HEK293 (cell line): Measurements from ENCODE around the gene AGBL2.
"Not testable (repeated sequence)": the region's sequence is repeated elsewhere in the genome, so short reads cannot be mapped to it uniquely, and the experiment has no call there.

Experiments
- PRDM1 ChIP-seq: fragments of 450-650 bp; formaldehyde crosslinking; IDR thresholded peaks from 2 replicates; pipeline ENCODE4; 2016; ENCODE audit warnings: missing biosample characterization, missing genetic modification characterization
- ZNF239 ChIP-seq: fragments of 450-650 bp; formaldehyde crosslinking; IDR thresholded peaks from 2 replicates; pipeline ENCODE4 v1.5.1; 2016; ENCODE audit warnings: missing biosample characterization, missing genetic modification characterization
- ZNF362 ChIP-seq: fragments of 450-650 bp; formaldehyde crosslinking; IDR thresholded peaks from 2 replicates; pipeline ENCODE4 v1.5.1; 2016; ENCODE audit warnings: missing biosample characterization, missing genetic modification characterization
- ZNF571 ChIP-seq: fragments of 450-650 bp; formaldehyde crosslinking; IDR thresholded peaks from 2 replicates; pipeline ENCODE4 v1.5.0; 2017; ENCODE audit warnings: missing biosample characterization, missing genetic modification characterization
- ZNF677 ChIP-seq: fragments of 450-650 bp; IDR thresholded peaks from 2 replicates; pipeline ENCODE4 v1.5.0; 2018; ENCODE audit warnings: missing biosample characterization, mild to moderate bottlenecking, missing genetic modification characterization, moderate library complexity
- TF ChIP-seq, protein P1 (sequence below): fragments of 450-650 bp; formaldehyde crosslinking; IDR thresholded peaks from 2 replicates; pipeline ENCODE4 v1.5.1; 2016; ENCODE audit warnings: missing biosample characterization, missing genetic modification characterization
- TF ChIP-seq, protein P2 (sequence below): fragments of 450-650 bp; formaldehyde crosslinking; IDR thresholded peaks from 2 replicates; pipeline ENCODE4 v1.5.1; 2016; ENCODE audit warnings: missing biosample characterization, missing genetic modification characterization
- TF ChIP-seq, protein P3 (sequence below): fragments of 450-650 bp; formaldehyde crosslinking; IDR thresholded peaks from 2 replicates; pipeline ENCODE4 v1.5.1; 2016; ENCODE audit warnings: missing biosample characterization, missing genetic modification characterization

DNA sequence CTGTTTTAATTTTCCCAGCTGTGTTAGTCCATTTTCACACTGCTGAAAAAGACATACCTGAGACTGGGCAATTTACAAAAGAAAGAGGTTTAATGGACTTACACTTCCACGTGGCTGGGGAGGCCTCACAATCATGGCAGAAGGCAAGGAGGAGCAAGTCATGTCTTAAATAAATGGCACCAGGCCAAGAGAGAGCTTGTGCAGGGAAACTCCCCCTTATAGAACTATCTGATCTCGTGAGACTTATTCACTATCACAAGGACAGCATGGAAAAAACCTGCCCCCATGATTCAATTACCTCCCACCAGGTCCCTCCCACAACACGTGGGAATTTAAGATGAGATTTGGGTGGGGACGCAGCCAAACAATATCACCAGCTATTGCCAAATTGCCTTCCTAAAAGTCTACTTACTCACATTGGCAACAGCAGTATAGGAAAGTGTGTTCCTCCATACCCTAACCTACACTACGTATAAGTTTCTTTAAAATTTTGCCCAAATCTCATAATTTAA, 7.8 kb downstream of the AGBL2 start:
- TF ChIP-seq, protein P1, sequence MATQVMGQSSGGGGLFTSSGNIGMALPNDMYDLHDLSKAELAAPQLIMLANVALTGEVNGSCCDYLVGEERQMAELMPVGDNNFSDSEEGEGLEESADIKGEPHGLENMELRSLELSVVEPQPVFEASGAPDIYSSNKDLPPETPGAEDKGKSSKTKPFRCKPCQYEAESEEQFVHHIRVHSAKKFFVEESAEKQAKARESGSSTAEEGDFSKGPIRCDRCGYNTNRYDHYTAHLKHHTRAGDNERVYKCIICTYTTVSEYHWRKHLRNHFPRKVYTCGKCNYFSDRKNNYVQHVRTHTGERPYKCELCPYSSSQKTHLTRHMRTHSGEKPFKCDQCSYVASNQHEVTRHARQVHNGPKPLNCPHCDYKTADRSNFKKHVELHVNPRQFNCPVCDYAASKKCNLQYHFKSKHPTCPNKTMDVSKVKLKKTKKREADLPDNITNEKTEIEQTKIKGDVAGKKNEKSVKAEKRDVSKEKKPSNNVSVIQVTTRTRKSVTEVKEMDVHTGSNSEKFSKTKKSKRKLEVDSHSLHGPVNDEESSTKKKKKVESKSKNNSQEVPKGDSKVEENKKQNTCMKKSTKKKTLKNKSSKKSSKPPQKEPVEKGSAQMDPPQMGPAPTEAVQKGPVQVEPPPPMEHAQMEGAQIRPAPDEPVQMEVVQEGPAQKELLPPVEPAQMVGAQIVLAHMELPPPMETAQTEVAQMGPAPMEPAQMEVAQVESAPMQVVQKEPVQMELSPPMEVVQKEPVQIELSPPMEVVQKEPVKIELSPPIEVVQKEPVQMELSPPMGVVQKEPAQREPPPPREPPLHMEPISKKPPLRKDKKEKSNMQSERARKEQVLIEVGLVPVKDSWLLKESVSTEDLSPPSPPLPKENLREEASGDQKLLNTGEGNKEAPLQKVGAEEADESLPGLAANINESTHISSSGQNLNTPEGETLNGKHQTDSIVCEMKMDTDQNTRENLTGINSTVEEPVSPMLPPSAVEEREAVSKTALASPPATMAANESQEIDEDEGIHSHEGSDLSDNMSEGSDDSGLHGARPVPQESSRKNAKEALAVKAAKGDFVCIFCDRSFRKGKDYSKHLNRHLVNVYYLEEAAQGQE (tag by site-specific recombination), result not testable (repeated sequence)
- TF ChIP-seq ZNF362; ZNF571 (tag by site-specific recombination); PRDM1 (tag by site-specific recombination); ZNF677 (tag by site-specific recombination); ZNF239 (tag by site-specific recombination): not testable (repeated sequence)
- TF ChIP-seq, protein P2, sequence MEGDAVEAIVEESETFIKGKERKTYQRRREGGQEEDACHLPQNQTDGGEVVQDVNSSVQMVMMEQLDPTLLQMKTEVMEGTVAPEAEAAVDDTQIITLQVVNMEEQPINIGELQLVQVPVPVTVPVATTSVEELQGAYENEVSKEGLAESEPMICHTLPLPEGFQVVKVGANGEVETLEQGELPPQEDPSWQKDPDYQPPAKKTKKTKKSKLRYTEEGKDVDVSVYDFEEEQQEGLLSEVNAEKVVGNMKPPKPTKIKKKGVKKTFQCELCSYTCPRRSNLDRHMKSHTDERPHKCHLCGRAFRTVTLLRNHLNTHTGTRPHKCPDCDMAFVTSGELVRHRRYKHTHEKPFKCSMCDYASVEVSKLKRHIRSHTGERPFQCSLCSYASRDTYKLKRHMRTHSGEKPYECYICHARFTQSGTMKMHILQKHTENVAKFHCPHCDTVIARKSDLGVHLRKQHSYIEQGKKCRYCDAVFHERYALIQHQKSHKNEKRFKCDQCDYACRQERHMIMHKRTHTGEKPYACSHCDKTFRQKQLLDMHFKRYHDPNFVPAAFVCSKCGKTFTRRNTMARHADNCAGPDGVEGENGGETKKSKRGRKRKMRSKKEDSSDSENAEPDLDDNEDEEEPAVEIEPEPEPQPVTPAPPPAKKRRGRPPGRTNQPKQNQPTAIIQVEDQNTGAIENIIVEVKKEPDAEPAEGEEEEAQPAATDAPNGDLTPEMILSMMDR (tag by site-specific recombination), result not testable (repeated sequence)
- TF ChIP-seq, protein P3, sequence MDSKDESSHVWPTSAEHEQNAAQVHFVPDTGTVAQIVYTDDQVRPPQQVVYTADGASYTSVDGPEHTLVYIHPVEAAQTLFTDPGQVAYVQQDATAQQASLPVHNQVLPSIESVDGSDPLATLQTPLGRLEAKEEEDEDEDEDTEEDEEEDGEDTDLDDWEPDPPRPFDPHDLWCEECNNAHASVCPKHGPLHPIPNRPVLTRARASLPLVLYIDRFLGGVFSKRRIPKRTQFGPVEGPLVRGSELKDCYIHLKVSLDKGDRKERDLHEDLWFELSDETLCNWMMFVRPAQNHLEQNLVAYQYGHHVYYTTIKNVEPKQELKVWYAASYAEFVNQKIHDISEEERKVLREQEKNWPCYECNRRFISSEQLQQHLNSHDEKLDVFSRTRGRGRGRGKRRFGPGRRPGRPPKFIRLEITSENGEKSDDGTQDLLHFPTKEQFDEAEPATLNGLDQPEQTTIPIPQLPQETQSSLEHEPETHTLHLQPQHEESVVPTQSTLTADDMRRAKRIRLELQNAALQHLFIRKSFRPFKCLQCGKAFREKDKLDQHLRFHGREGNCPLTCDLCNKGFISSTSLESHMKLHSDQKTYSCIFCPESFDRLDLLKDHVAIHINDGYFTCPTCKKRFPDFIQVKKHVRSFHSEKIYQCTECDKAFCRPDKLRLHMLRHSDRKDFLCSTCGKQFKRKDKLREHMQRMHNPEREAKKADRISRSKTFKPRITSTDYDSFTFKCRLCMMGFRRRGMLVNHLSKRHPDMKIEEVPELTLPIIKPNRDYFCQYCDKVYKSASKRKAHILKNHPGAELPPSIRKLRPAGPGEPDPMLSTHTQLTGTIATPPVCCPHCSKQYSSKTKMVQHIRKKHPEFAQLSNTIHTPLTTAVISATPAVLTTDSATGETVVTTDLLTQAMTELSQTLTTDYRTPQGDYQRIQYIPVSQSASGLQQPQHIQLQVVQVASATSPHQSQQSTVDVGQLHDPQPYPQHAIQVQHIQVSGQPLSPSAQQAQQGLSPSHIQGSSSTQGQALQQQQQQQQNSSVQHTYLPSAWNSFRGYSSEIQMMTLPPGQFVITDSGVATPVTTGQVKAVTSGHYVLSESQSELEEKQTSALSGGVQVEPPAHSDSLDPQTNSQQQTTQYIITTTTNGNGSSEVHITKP (tag by site-specific recombination), result not testable (repeated sequence)
